MM.1S (cell line): ENCODE data around the gene MRPL41.

Source experiments
- DNase-seq: peaks from one replicate; pipeline ENCODE4 v3.0.0-alpha.2; 2015
- H2AFZ ChIP-seq: fragments of 300-600 bp; sonication (generic); 2 replicates; pipeline ENCODE4 v1.6.0; 2016; ENCODE audit warnings: antibody characterized with exemption, low read length
- H3F3A ChIP-seq: fragments of 300-600 bp; sonication (generic); 2 replicates; pipeline ENCODE4 v1.6.1; 2016; ENCODE audit warnings: mild to moderate bottlenecking, antibody characterized with exemption, low read length, moderate library complexity, mixed read lengths; ENCODE audit not compliant: insufficient read depth
- H3K27ac ChIP-seq: fragments of 300-600 bp; sonication (generic); 2 replicates; pipeline ENCODE4 v1.5.1; 2016; ENCODE audit warnings: mild to moderate bottlenecking, low read length
- H3K27me3 ChIP-seq: fragments of 300-600 bp; sonication (generic); replicated peaks from 2 replicates; pipeline ENCODE4 v1.6.0; 2016; ENCODE audit warnings: low read length; ENCODE audit not compliant: insufficient read depth
- H3K36me3 ChIP-seq: fragments of 300-600 bp; sonication (generic); replicated peaks from 2 replicates; pipeline ENCODE4 v1.6.1; 2016; ENCODE audit warnings: mild to moderate bottlenecking, low read length, mixed read lengths; ENCODE audit not compliant: insufficient read depth
- H3K4me1 ChIP-seq: fragments of 300-600 bp; sonication (generic); 2 replicates; pipeline ENCODE4 v1.6.1; 2016; ENCODE audit warnings: low read length, mixed read lengths
- H3K4me2 ChIP-seq: fragments of 300-600 bp; sonication (generic); 2 replicates; pipeline ENCODE4 v1.6.0; 2016; ENCODE audit warnings: low read depth, low read length
- H3K4me3 ChIP-seq: fragments of 300-600 bp; sonication (generic); 2 replicates; pipeline ENCODE4 v1.5.1; 2016; ENCODE audit warnings: low read length, mixed read lengths
- H3K79me2 ChIP-seq: fragments of 300-600 bp; sonication (generic); 2 replicates; pipeline ENCODE4 v1.6.1; 2016; ENCODE audit warnings: mixed run types, low read length, mixed read lengths
- H3K9ac ChIP-seq: fragments of 300-600 bp; sonication (generic); 2 replicates; pipeline ENCODE4 v1.6.1; 2016; ENCODE audit warnings: low read length, mixed read lengths
- H3K9me2 ChIP-seq: fragments of 300-600 bp; sonication (generic); replicated peaks from 2 replicates; pipeline ENCODE4 v1.6.1; 2016; ENCODE audit warnings: mild to moderate bottlenecking, low read length, mixed read lengths; ENCODE audit not compliant: insufficient read depth
- H3K9me3 ChIP-seq: fragments of 300-600 bp; sonication (generic); replicated peaks from 2 replicates; pipeline ENCODE4 v1.6.1; 2016; ENCODE audit warnings: mild to moderate bottlenecking, low read length, mixed read lengths; ENCODE audit not compliant: insufficient read depth
- H4K20me1 ChIP-seq: fragments of 300-600 bp; sonication (generic); 2 replicates; pipeline ENCODE4 v1.6.1; 2016; ENCODE audit warnings: mild to moderate bottlenecking, low read length, moderate library complexity, mixed read lengths; ENCODE audit not compliant: insufficient read depth
- EZH2 ChIP-seq: fragments of 300-600 bp; sonication (generic); optimal IDR thresholded peaks from 2 replicates; pipeline ENCODE3; 2017; ENCODE audit warnings: low read depth, mild to moderate bottlenecking, antibody characterized with exemption, low read length, mixed read lengths
- EZH2phosphoT487 ChIP-seq: fragments of 300-600 bp; sonication (generic); IDR thresholded peaks from 2 replicates; pipeline ENCODE4 v1.6.1; 2018; ENCODE audit warnings: antibody characterized with exemption, low read length
- TF ChIP-seq, protein P1 (sequence below): fragments of 300-600 bp; sonication (generic); IDR thresholded peaks from 2 replicates; pipeline ENCODE4 v1.5.1; 2016; ENCODE audit warnings: antibody characterized with exemption, low read length, mixed read lengths

Gene MRPL41

DNA sequence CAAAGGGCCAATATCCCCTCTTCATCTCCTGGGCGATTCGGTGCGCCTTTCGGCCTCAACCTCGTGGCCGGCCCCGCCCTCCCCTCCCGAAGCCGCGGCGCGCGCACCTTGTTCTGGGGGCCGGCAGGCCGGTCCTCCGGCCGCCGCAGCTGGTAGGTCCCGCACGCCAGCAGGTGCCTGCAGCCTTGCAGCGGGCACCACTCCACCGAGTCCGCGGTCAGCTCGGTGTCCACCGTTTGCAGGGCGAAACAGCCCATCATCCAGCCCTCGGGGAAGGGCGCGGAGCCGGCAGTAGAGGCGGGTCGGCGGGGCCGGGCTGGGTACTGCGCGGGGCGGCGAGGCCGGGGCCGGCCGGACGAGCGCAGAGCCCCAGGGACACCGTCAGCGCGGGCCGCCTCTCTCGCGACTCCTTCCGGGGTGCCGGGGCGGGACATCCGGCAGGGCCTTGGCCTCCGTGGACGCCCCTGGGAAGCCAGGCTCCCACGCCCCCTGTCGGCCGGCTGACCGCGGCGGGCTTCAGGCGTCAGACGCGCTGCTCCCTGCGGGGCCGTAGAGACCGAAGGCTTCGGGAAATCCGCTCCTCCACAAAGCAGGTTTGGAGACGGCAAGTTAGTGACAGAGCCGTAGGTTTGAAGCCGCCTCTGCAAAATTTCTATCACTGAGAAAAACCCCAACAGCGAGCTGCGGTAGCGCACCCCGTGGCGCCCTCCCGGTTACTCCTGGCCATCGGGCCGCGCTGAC is 27.0 kb downstream of the MRPL41 start, which contains the start of gene DPH7:
TSS of gene DPH7 (minus strand) at position 408 of the 741 bp plus-strand sequence. CDS start at position 260, 148 bp downstream.
- Histone ChIP-seq H3K27me3 (no peaks in the 10 kb centered on the region), H3K4me2 (peak within 1 kb of the TSS; percentile 92), H3K9ac (peak within 1 kb of the TSS; percentile 94), H3K4me1 (peaks cover 34% of the 10 kb centered on the region), H3K36me3 (peaks cover 5% of the 10 kb centered on the region; the same call in 1 of the 2 replicates), H3K79me2 (peaks cover 44% of the 10 kb centered on the region), H3K4me3 (peak within 1 kb of the TSS; percentile 94), H3K27ac (peak within 1 kb of the TSS; percentile 94), H3K9me2 (no peaks in the 10 kb centered on the region), H2AFZ (peak within 1 kb of the TSS; percentile 59; the same call in 1 of the 2 replicates), H4K20me1 (no peaks in the 10 kb centered on the region), H3F3A (peaks cover 26% of the 10 kb centered on the region), H3K9me3 (no peaks in the 10 kb centered on the region)
- TF ChIP-seq EZH2: no peak
- TF ChIP-seq EZH2phosphoT487: no peak
- TF ChIP-seq, protein P1, sequence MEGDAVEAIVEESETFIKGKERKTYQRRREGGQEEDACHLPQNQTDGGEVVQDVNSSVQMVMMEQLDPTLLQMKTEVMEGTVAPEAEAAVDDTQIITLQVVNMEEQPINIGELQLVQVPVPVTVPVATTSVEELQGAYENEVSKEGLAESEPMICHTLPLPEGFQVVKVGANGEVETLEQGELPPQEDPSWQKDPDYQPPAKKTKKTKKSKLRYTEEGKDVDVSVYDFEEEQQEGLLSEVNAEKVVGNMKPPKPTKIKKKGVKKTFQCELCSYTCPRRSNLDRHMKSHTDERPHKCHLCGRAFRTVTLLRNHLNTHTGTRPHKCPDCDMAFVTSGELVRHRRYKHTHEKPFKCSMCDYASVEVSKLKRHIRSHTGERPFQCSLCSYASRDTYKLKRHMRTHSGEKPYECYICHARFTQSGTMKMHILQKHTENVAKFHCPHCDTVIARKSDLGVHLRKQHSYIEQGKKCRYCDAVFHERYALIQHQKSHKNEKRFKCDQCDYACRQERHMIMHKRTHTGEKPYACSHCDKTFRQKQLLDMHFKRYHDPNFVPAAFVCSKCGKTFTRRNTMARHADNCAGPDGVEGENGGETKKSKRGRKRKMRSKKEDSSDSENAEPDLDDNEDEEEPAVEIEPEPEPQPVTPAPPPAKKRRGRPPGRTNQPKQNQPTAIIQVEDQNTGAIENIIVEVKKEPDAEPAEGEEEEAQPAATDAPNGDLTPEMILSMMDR: peak; percentile 88
- DNase-seq: peak; percentile 95

DNA sequence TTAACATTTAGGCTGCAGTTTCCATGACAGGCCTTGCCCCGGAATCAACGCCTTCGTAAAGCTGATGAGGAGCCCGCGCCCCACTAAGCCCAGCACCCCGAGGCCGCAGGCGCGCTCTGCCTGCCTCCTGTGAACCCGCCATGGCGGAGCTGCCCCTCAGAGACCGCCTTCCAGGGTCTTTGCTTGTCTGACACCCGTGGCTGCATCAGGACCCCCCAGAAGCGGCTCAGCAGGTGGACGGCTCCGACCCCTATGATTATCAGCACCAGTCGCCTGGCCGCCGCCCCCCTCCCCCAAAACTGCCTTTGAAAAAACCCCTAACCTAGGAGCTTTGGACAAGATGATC is 27.6 kb downstream of the MRPL41 start:
- Histone ChIP-seq H3K27me3 (no peaks in the 10 kb centered on the region), H3K4me1 (peaks cover 33% of the 10 kb centered on the region), H3K36me3 (0 out of 2 replicates have a peak, but pooled peaks cover under 1% of the 10 kb centered on the region), H3F3A (peaks cover 26% of the 10 kb centered on the region), H3K4me3 (peak overlapping the region; percentile 94; the same call in 1 of the 2 replicates), H2AFZ (0 out of 2 replicates have a peak overlapping the region, but pooled peaks have one; percentile 28), H3K27ac (no peak overlapping the region), H4K20me1 (no peaks in the 10 kb centered on the region), H3K79me2 (peaks cover 40% of the 10 kb centered on the region), H3K9ac (no peak overlapping the region), H3K9me2 (no peaks in the 10 kb centered on the region), H3K9me3 (no peaks in the 10 kb centered on the region), H3K4me2 (peak overlapping the region; percentile 54; the same call in 1 of the 2 replicates)
- no peak for DNase-seq
- no peak for TF ChIP-seq EZH2phosphoT487
- TF ChIP-seq, protein P1: no peak
- TF ChIP-seq EZH2: no peak

DNA sequence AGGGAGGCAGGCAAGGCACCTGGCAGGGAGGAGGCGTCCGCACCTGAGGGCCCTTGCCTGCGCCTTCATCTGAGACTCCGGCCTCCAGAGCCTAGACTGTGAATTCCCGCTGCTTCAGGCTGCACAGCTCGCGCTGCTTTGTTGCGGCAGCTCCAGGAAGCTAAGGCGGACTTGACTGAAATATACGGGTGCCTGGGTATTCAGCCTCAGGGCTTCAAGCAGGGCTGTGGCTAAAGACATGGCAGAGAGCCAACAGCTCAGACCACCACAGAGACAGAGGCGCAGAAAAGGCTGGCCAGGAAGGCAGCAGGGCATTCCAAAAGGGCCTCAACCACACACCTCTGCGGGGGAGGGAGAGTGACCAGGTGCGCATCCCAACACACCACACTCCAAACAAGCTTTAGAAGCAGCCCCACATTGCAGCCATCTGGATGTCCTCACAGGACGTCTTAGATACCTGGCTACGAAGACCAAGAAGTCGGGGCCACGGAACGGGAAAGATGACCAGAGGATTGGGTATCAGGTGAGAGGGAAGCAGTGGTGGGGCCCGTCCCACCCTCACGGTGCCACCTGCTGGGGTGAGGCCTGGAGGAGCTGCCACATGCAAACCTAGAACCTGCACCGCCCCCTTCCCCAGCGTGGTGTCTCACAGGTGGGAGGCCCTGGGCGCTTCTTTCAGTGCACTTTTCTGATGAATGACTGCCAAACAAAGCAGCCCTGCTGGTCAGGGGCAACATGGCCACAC is 28.7 kb downstream of the MRPL41 start:
- H3K27ac ChIP-seq: no peak overlapping the region

More for the DNA sequence above, 28.7 kb downstream of the MRPL41 start:
- Histone ChIP-seq H3K79me2 (peaks cover 29% of the 10 kb centered on the region), H3K27me3 (no peaks in the 10 kb centered on the region), H3K36me3 (no peaks in the 10 kb centered on the region), H3K4me3 (no peak overlapping the region), H3K9me2 (no peaks in the 10 kb centered on the region), H4K20me1 (no peaks in the 10 kb centered on the region), H2AFZ (no peak overlapping the region), H3K9ac (no peak overlapping the region), H3F3A (peaks cover 18% of the 10 kb centered on the region), H3K4me2 (no peak overlapping the region), H3K4me1 (peaks cover 21% of the 10 kb centered on the region), H3K9me3 (no peaks in the 10 kb centered on the region)
- TF ChIP-seq, protein P1: no peak
- TF ChIP-seq EZH2phosphoT487 (no peak), EZH2 (no peak)
- no peak for DNase-seq
